Lower lobe of right lung (tissue), 2 donors: ENCODE data around the gene TAX1BP1. TPM values are rescaled to one million over a fixed set of nuclear protein-coding genes. Genes with fewer than 3 reads are reported as not detected.

ENCODE experiments used
- ATAC-seq, 2 donors: fragments of 200-7000 bp; cut with Tn5 transposase; one replicate each; pipeline ENCODE4 v1.9.1; 2020 to 2022; ENCODE audit warnings: mild to moderate bottlenecking in 2 of 2, moderate library complexity in 2 of 2
- DNase-seq: peaks from one replicate; pipeline ENCODE4 v3.0.0-alpha.2; 2020
- H3K27ac ChIP-seq: fragments of 200-600 bp; one replicate; pipeline ENCODE4 v1.8.0; 2022
- H3K27me3 ChIP-seq: fragments of 200-600 bp; one replicate; pipeline ENCODE4 v1.8.0; 2022; ENCODE audit warnings: low read depth
- H3K36me3 ChIP-seq: fragments of 200-600 bp; one replicate; pipeline ENCODE4 v1.8.0; 2022; ENCODE audit warnings: mild to moderate bottlenecking
- H3K4me1 ChIP-seq: fragments of 200-600 bp; one replicate; pipeline ENCODE4 v1.8.0; 2022
- H3K4me3 ChIP-seq: fragments of 200-600 bp; one replicate; pipeline ENCODE4 v1.8.0; 2022; ENCODE audit warnings: mild to moderate bottlenecking
- H3K9me3 ChIP-seq: fragments of 200-600 bp; one replicate; pipeline ENCODE4 v1.8.0; 2022
- CTCF ChIP-seq: fragments of 200-600 bp; IDR thresholded peaks from one replicate; pipeline ENCODE4 v1.8.0; 2022; ENCODE audit warnings: antibody characterized with exemption, mild to moderate bottlenecking
- intact Hi-C: fragments of 100-400 bp; cut with DNase I; formaldehyde crosslinking; loops from one replicate; pipeline ENCODE4 v1.11.0; 2022
- total RNA-seq: library from RNA; stranded (reverse); fragmentation: NEBNext Ultra II Directional; extraction: Animal tissue kit (Norgen Biotek cat#: 25700); gene quantifications from one replicate; pipeline ENCODE4 v1.2.1, GENCODE V29; 2021
- donor health status: DM: no; HTN: yes; CAD: no; lungs with severe emphysema.

Gene TAX1BP1
- total RNA-seq, 1 donor from 2014 or later = 128 TPM

DNA sequence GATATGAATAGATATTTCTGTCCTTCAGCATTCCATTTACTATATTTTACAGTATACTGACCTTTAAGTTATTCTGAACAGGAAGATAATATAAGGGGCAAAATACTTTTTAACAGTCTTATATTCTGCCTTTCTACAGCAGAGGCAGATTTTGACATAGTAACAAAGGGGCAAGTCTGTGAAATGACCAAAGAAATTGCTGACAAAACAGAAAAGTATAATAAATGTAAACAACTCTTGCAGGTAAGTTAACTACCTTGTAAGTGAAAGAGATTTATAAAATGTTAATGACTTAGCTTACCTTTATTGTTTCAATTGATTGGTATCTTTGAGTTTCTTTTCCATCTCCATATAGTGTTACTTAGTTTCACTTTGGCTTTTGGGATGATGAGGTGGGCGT, 56.0 kb downstream of the TAX1BP1 start:
- Histone ChIP-seq H3K36me3 (peaks cover 81% of the 10 kb centered on the region), H3K4me1 (no peaks in the 10 kb centered on the region), H3K27ac (no peak overlapping the region), H3K4me3 (no peak overlapping the region), H3K9me3 (no peaks in the 10 kb centered on the region), H3K27me3 (no peaks in the 10 kb centered on the region)
- ATAC-seq = no peak
- DNase-seq = no peak
- no peak for TF ChIP-seq CTCF
- intact Hi-C loops = no loop called here

DNA sequence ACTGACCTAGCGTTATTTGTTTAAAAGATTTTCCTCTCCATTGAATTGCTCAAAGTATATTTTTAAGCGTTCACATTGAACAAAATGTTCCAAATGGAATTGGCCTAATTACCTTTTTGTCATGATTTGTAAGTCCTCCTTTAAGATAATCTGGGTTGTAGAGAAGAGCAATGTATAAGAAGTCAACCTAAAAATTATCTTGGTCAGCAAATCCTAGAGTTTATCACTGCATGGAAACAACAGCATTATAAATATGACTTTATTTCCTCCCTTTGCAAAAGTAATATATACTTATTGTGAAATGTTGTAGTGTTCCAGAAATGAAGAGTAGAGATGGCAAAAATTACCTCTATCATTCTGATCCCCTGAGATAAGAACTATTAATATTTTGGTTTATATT, 59.2 kb downstream of the TAX1BP1 start:
- Histone ChIP-seq H3K4me3 (no peak overlapping the region), H3K36me3 (peaks cover 59% of the 10 kb centered on the region), H3K27ac (no peak overlapping the region), H3K27me3 (no peaks in the 10 kb centered on the region), H3K9me3 (no peaks in the 10 kb centered on the region), H3K4me1 (no peaks in the 10 kb centered on the region)
- ATAC-seq = no peak
- intact Hi-C loops = no loop called here
- DNase-seq = no peak
- TF ChIP-seq CTCF = no peak

DNA sequence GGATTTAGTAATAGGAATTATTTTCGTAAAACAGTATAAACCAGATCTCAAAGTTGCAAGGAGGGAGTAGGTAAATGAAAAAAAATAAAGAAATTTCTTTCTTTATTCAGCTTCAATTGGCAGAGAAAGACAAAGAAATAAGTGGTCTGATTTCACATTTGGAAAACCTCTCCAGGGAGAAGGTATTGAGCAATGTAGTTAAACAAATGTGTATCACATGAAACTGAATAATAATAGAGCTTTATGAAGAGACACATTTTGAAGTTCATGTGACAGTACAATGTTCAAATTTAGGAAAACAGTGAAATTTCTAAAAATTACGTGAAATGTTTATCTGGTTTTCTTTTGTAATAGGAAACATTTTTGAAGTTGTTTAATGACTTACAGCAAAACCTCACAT, 63.0 kb downstream of the TAX1BP1 start:
- ATAC-seq (no peak), DNase-seq (no peak)
- no peak overlapping the region for H3K27ac ChIP-seq

GRCh38 chr7:27804139-27804538, 64.2 kb downstream of the TAX1BP1 start:
- DNase-seq (no peak), ATAC-seq (no peak)
- Histone ChIP-seq H3K27ac (no peak overlapping the region), H3K36me3 (peaks cover 21% of the 10 kb centered on the region), H3K27me3 (no peaks in the 10 kb centered on the region), H3K4me1 (no peaks in the 10 kb centered on the region), H3K4me3 (no peak overlapping the region), H3K9me3 (no peaks in the 10 kb centered on the region)
- intact Hi-C loops = no loop called here
- no peak for TF ChIP-seq CTCF

More for the DNA sequence above, 63.0 kb downstream of the TAX1BP1 start:
- Histone ChIP-seq H3K9me3 (no peaks in the 10 kb centered on the region), H3K27me3 (no peaks in the 10 kb centered on the region), H3K36me3 (peaks cover 27% of the 10 kb centered on the region), H3K4me3 (no peak overlapping the region), H3K4me1 (no peaks in the 10 kb centered on the region)
- intact Hi-C loops = no loop called here
- no peak for TF ChIP-seq CTCF

DNA sequence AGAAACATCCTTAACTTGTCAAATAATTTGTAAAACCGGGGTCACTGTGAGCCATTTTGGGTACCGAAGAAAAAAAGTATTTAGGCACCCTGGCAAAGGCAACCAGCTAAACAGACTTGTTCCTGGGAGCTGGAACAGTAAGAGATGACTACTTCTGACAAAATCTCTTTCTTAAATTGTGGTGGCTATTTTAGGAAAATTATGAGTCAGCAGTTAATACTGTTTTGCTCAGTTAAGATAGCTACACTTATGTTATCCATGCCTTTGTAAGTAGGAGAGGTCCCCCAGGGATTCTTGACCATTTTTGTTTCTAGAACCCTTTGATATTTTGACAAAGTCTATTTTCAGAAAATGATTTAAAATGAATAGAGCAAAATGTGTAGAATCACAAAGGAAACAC, 68.7 kb downstream of the TAX1BP1 start:
- DNase-seq (no peak), ATAC-seq (no peak)
- Histone ChIP-seq H3K36me3 (peaks cover 5% of the 10 kb centered on the region), H3K27ac (no peak overlapping the region), H3K4me3 (no peak overlapping the region), H3K27me3 (no peaks in the 10 kb centered on the region), H3K9me3 (no peaks in the 10 kb centered on the region), H3K4me1 (no peaks in the 10 kb centered on the region)
- no peak for TF ChIP-seq CTCF
- intact Hi-C loops = no loop called here

DNA sequence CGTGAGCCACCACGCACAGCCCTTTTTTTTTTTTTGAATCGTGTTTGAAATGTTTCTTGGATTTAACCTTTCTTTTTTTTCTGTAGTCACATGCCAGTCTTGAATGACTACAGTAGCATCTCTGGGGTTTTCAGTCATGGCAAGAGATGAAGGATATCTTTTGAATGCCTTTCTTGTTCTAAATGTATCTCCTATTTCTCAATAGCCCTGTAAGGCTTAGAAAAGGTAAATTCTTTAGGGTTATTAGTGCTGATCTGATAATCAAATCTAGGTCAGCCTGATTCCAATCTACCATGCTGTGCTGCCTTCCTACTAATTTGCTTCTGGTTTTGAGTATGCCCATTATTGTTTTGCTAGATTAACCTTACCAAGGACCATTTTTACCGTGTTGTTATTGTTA, 70.2 kb downstream of the TAX1BP1 start:
- ATAC-seq = no peak
- intact Hi-C loops = no loop called here
- TF ChIP-seq CTCF = no peak

More for the DNA sequence above, 70.2 kb downstream of the TAX1BP1 start:
- no peak for DNase-seq
- Histone ChIP-seq H3K27ac (no peak overlapping the region), H3K9me3 (no peaks in the 10 kb centered on the region), H3K36me3 (peaks cover 4% of the 10 kb centered on the region), H3K27me3 (no peaks in the 10 kb centered on the region), H3K4me3 (no peak overlapping the region), H3K4me1 (no peaks in the 10 kb centered on the region)
